NCI-H345 treated with DMSO at 0.1 percent for 48 hours (cell line): Measurements from ENCODE around the gene MEGF10.

Experiments used
- DNase-seq: peaks from one replicate; lab custom pipeline; 2025; ENCODE audit not compliant: unreplicated experiment; lab: John Stamatoyannopoulos, UW

The MEGF10 gene

GRCh38 chr5:127367029-127367428 lies 76.4 kb downstream of the MEGF10 start:
- no peak for DNase-seq

- DNase-seq = no peak
Observed at GRCh38 chr5:127367946-127368465, 77.4 kb downstream of the MEGF10 start.

GRCh38 chr5:127369796-127370195 lies 79.2 kb downstream of the MEGF10 start:
- no peak for DNase-seq

GRCh38 chr5:127370631-127371030 lies 80.0 kb downstream of the MEGF10 start:
- DNase-seq = no peak

- no peak for DNase-seq
Observed at GRCh38 chr5:127373858-127374491, 83.4 kb downstream of the MEGF10 start.

GRCh38 chr5:127375124-127375523 lies 84.5 kb downstream of the MEGF10 start:
- no peak for DNase-seq

- no peak for DNase-seq
Observed at GRCh38 chr5:127375544-127376091, 85.0 kb downstream of the MEGF10 start.

GRCh38 chr5:127377651-127378050 lies 87.1 kb downstream of the MEGF10 start:
- DNase-seq = no peak

- no peak for DNase-seq
Observed at GRCh38 chr5:127385936-127386335, 95.3 kb downstream of the MEGF10 start.

GRCh38 chr5:127386557-127386956 lies 96.0 kb downstream of the MEGF10 start:
- no peak for DNase-seq

GRCh38 chr5:127389601-127390000 lies 99.0 kb downstream of the MEGF10 start:
- DNase-seq = no peak

- no peak for DNase-seq
Observed at GRCh38 chr5:127392762-127393161, 102.2 kb downstream of the MEGF10 start.

- no peak for DNase-seq
Observed at GRCh38 chr5:127396490-127397155, 106.0 kb downstream of the MEGF10 start.

- no peak for DNase-seq
Observed at GRCh38 chr5:127398508-127398907, 107.9 kb downstream of the MEGF10 start.

- DNase-seq = no peak
Observed at GRCh38 chr5:127399068-127399467, 108.5 kb downstream of the MEGF10 start.

- DNase-seq = no peak
Observed at GRCh38 chr5:127400539-127400938, 109.9 kb downstream of the MEGF10 start.

- no peak for DNase-seq
Observed at GRCh38 chr5:127400946-127401670, 110.5 kb downstream of the MEGF10 start.

- DNase-seq = no peak
Observed at GRCh38 chr5:127402361-127402760, 111.8 kb downstream of the MEGF10 start.

GRCh38 chr5:127404190-127404589 lies 113.6 kb downstream of the MEGF10 start:
- no peak for DNase-seq

GRCh38 chr5:127406326-127407121 lies 115.9 kb downstream of the MEGF10 start:
- no peak for DNase-seq
